ENCODE results near the gene IRX2. TPM values are rescaled to one million over a fixed set of nuclear protein-coding genes. Genes with fewer than 3 reads are reported as not detected.

The IRX2 gene
- total RNA-seq, 1 donor from 2014 or later, result under 0.01 TPM

GRCh38 chr5:2756211-2757152 lies 5.0 kb upstream of the IRX2 start:
- DNase-seq (ENCODE audit: low spot score in 2 of 2) (no peak), FAIRE-seq (no peak)

- FAIRE-seq (no peak), DNase-seq (ENCODE audit: low spot score in 2 of 2) (no peak)
Observed at GRCh38 chr5:2755681-2756171, 4.2 kb upstream of the IRX2 start.

GRCh38 chr5:2755076-2755680 lies 3.7 kb upstream of the IRX2 start:
- FAIRE-seq (no peak), DNase-seq (ENCODE audit: low spot score in 2 of 2) (no peak)

- DNase-seq (ENCODE audit: low spot score in 2 of 2) (no peak), FAIRE-seq (no peak)
Observed at GRCh38 chr5:2754581-2755075, 3.2 kb upstream of the IRX2 start.

- FAIRE-seq (no peak), DNase-seq (ENCODE audit: low spot score in 2 of 2) (no peak)
Observed at GRCh38 chr5:2753452-2754420, 2.3 kb upstream of the IRX2 start.

- no peak for FAIRE-seq
- no peak for DNase-seq (ENCODE audit: low spot score in 2 of 2)
Observed at GRCh38 chr5:2752821-2753439, 1.5 kb upstream of the IRX2 start.

- FAIRE-seq (no peak), DNase-seq (ENCODE audit: low spot score in 2 of 2) (no peak)
Observed at GRCh38 chr5:2752059-2752820, 763 bp upstream of the IRX2 start.

- FAIRE-seq (no peak), DNase-seq (ENCODE audit: low spot score in 2 of 2) (no peak)
Observed at GRCh38 chr5:2750758-2751464, 566 bp downstream of the IRX2 start.

GRCh38 chr5:2750026-2750757 lies 1.3 kb downstream of the IRX2 start:
- DNase-seq (ENCODE audit: low spot score in 2 of 2) (no peak), FAIRE-seq (no peak)

GRCh38 chr5:2749514-2750025 lies 1.9 kb downstream of the IRX2 start:
- DNase-seq (ENCODE audit: low spot score in 2 of 2), result no peak
- FAIRE-seq, result no peak

GRCh38 chr5:2748861-2749513 lies 2.5 kb downstream of the IRX2 start:
- DNase-seq (ENCODE audit: low spot score in 2 of 2), result no peak

GRCh38 chr5:2748179-2748860 lies 3.2 kb downstream of the IRX2 start:
- DNase-seq (ENCODE audit: low spot score in 2 of 2), result no peak
- FAIRE-seq, result no peak

More at GRCh38 chr5:2748861-2749513, 2.5 kb downstream of the IRX2 start:
- no peak for FAIRE-seq

GRCh38 chr5:2747363-2748162 lies 3.9 kb downstream of the IRX2 start:
- FAIRE-seq, result no peak

GRCh38 chr5:2746561-2747032 lies 4.9 kb downstream of the IRX2 start:
- DNase-seq (ENCODE audit: low spot score in 2 of 2), result no peak
- FAIRE-seq, result no peak

More at GRCh38 chr5:2747363-2748162, 3.9 kb downstream of the IRX2 start:
- DNase-seq (ENCODE audit: low spot score in 2 of 2), result no peak

GRCh38 chr5:2744485-2744884 lies 7.0 kb downstream of the IRX2 start:
- DNase-seq (ENCODE audit: low spot score in 2 of 2), result no peak
- FAIRE-seq, result no peak
